Ovary (tissue), 3 donors: ENCODE data around the gene DACT3.

Experiments used
- POLR2A ChIP-seq: fragments of 450-650 bp; IDR thresholded peaks from one replicate; pipeline ENCODE4 v1.6.1; 2017; ENCODE audit warnings: antibody characterized with exemption, mild to moderate bottlenecking, moderate library complexity
- TF ChIP-seq, protein P1 (sequence below), 3 donors: fragments of 450-650 bp in 2 of 3; fragments of 200-600 bp in 1 of 3; IDR thresholded peaks; one replicate each; pipeline versions ENCODE4 v1.5.1 to v1.8.0; 2016 to 2022; ENCODE audit warnings: antibody characterized with exemption in 3 of 3, mild to moderate bottlenecking in 1 of 3
- donor health status: DM: no; HTN: no; CAD: no.

GRCh38 chr19:46614114-46614722, 46.8 kb downstream of the DACT3 start:
- no peak for TF ChIP-seq POLR2A
- TF ChIP-seq, protein P1, sequence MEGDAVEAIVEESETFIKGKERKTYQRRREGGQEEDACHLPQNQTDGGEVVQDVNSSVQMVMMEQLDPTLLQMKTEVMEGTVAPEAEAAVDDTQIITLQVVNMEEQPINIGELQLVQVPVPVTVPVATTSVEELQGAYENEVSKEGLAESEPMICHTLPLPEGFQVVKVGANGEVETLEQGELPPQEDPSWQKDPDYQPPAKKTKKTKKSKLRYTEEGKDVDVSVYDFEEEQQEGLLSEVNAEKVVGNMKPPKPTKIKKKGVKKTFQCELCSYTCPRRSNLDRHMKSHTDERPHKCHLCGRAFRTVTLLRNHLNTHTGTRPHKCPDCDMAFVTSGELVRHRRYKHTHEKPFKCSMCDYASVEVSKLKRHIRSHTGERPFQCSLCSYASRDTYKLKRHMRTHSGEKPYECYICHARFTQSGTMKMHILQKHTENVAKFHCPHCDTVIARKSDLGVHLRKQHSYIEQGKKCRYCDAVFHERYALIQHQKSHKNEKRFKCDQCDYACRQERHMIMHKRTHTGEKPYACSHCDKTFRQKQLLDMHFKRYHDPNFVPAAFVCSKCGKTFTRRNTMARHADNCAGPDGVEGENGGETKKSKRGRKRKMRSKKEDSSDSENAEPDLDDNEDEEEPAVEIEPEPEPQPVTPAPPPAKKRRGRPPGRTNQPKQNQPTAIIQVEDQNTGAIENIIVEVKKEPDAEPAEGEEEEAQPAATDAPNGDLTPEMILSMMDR (IDR thresholded peaks at IDR 0.05), result peak; percentile 63 to 88 (median 76)
